SIG-M5 treated with dmso at 0.1 percent for 504 hours (cell line): ENCODE data around the gene RNF181.

Experiments
- DNase-seq: peaks from one replicate; lab custom pipeline; 2025; ENCODE audit not compliant: unreplicated experiment; lab: John Stamatoyannopoulos, UW

The RNF181 gene

DNA sequence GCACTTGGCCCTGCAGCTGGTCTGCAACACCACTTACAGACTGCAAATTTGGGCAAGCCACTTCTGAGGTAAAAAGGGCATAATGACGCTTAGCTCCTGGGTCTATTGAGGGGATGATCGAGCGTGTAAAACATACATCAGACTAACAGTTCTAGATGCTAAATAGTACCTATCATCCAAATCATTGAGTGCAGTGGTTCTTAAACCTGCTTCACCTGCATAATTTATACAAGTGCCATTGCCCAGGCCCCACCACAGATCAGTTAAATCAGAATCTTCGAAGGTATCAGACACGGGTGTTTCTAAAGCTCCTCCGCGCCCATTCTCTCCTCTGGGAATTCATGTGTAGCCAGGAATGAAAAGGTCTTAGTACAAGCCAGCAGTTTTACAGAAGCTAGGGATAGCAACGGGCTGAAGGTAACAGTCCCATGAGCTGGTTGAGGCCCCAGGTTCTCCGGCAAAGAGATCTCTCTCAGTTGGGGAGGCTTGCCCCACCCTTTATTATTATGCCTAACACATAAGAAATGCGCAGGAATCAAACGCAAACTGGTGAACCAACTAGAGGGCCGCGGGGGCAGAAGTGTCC lies 737 bp upstream of the RNF181 start:
- DNase-seq: no peak

DNA sequence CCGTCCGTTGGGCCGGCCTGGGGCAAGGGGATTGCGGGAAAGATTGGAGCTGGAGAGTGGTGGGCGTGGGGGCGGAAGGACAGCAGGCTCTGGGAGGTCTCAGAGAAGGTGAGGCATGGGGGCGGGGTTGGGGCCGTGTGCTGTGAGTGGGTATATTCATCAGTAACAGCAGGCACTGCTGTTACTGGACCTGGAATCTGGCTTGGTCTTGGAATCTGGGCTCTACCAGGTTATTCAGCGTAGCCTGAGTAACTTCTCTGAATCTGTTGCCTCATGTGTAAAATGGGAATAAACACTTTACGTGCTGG lies 435 bp downstream of the RNF181 start:
- DNase-seq: no peak

GRCh38 chr2:85596486-85597143 lies 1.1 kb downstream of the RNF181 start:
- no peak for DNase-seq

DNA sequence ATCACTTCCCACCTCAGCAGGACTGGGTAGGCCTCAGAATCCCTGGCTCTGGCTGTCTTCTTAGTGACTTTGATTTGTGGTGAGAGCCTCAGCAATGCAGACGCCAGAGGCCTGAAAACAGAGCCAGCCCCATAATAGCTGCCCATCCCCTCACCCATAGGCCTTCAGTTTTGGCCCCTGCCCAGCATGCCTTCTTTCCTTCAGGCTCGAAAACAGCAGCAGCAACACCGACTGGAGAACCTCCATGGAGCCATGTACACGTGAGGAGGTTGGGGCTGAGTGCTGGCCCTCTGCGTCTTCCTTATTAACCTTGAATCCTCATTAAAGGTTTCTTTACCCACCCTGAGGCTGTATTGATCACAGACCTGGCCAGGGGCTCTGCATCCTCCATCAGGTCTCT lies 1.7 kb downstream of the RNF181 start:
- no peak for DNase-seq

- DNase-seq: no peak
These were observed 3.2 kb downstream of the RNF181 start for GRCh38 chr2:85598594-85599340.

DNA sequence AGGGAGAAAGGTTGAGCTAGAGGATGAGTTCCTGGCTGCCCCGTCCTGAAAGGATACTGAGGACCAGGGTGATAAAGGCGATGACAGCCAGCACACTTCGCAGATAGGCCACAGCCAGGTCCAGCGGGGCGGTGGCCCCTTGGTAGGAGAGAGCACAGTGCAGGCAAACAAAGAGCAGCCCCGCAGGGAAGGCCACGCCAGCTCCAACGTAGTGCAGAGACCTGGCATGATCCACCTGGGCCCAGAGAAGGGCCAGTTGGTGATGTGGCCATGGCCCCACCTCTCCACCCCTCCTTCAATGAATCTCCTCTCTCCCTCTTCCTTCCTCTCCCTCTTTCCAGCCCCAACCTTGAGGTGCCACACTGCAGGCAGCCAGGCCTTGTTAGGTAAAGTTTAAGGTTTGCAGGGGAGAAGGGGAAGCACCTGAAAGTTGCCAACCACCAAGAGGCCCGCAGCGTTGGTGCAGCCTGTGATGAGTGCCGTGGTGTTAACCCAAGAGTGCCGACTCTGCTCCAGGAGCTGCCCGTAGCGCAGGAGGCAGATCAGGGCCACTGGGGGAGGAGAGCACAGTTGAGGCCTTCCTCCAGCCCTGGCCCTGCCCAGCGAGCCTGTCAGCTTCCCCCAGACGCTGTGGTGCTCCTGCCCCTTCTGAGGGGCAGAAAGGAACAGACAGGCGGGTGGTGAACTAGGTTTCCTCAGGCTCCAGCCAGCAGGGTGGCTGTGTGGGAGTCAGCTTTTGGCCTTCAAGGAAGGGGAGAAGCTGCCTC lies 4.1 kb downstream of the RNF181 start:
- DNase-seq: no peak

GRCh38 chr2:85600235-85600575 lies 4.7 kb downstream of the RNF181 start:
- DNase-seq: no peak

- DNase-seq: no peak
These were observed 5.6 kb downstream of the RNF181 start for GRCh38 chr2:85600951-85601770.

- DNase-seq: no peak
These were observed 6.4 kb downstream of the RNF181 start for GRCh38 chr2:85601771-85602475.

DNA sequence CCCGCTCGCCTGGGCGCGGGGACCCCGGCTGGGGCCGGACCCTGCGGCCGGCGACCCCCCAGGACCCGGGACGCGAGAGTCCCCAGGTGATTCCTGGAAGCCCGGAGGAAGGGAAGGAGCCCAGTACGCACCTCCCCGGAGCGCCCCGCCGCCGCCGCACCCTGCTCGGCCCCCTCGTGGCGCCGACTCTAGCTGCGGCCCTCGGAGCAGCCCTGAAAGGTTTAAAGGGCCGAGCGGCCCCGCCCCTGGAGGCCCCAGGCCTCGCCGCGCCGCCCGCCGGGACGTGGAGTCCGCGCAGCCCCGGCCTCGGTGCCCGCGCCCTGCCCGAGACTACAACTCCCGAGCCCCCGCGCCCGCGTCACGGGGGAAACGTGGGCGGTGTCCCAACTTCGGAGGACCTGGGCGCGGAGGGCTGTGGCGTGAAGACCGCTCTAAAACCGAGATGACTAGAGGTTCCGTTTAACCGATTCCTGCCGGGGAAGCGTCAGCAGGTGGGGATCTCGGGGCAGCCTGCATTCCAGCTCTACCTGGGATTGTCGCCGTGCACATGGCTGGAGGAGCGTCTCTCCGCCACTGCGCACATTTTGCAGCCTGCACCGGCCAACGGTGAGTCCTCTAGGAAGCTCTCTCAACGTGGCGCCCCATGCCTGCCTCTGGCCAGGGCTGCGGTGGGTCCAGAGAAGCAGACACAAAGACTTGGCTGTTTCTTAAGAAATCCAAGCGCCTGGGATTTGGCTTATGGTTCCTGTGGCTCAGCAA lies 7.1 kb downstream of the RNF181 start, which contains the start of gene TMEM150A:
Gene TMEM150A, minus strand, starts transcription at position 223 of the 759 bp plus-strand sequence. CDS start 750 bp downstream, outside the sequence.
- peak; percentile 90 for DNase-seq

- peak; percentile 57 for DNase-seq
These were observed 8.5 kb downstream of the RNF181 start for GRCh38 chr2:85604133-85604444.

DNA sequence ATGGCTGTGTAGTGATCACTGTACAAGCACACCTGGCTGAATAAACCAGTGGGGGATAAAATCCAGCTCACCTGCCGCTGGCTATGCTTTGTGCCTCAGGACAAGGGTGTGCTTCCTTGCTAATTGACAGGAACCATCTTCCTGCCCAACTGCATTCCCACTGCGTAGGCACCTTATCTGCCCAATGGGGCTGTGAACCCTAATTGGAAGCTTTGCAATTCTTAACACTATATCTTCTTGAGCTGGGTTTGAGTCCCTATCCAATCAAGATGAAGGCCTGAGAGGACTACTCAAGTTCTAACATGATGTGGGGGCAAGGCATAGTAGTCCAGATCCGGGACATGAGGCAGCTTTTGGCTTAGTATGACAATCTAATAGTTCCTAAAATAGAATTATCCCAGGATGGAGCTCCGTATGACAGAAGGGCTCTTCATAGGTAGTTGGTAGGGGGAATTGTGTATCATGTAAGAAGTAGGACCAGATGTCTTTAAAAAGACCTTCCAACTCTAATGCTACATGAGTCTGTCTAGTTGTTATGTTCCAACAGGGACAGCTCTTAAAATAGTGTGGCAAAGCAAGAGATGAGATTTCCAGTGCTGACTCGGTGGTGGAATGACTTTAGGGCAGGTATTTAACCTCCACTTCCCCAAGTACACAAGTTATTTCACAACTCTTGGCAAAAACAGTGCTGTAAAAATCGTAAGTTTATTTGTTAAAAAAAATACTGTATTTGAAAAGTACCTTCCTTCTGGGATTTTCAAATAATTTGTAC lies 9.2 kb downstream of the RNF181 start:
- DNase-seq: no peak

DNA sequence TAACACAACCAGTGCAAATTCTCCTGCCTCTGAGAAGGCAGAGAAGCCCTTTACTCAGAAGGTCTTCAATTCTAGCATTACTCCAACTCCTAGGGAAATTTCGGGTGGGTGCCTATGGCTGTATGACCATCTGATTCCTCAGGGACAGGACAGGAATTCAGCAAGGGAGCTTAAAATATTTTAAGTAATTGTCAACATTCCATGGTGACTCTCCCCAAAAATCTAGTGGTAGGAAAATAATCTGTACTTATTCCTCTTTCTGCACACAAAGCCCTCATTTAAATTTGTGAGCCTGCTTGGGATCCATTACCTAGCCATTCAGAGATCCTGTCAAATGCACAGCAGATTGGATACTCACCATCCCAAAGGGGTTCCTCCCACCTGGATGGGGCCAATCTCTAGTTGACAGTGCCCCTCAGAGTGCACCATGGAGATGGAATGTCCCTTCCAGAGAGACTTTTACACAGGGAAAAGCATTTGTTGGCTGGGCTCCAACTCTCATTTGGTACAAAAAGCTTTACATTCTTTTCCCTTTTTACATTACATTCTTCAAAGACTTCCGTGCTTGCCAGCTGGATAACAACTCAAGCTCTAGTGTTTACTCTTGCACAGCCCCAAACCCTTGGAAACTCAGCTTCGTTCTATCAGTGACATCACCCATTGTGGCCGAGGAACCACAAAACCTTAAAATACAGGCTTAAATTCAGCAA lies 10.0 kb downstream of the RNF181 start:
- DNase-seq: no peak

DNA sequence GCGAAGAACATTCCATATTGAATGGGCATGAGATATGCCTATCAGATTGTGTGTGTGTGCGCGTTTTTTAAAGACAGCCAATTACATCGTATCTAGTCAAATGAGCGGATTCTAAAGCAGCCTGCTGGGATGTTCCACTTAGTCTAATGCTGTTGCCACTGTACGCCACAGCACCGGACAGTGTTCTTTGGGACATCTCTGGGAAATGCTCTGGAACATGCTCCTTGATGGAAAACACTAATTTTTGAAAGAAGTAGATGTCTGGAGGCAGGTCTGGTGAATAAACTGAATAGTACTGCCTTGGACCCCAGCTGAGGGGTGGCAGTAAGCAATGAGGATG lies 10.5 kb downstream of the RNF181 start:
- no peak for DNase-seq

DNA sequence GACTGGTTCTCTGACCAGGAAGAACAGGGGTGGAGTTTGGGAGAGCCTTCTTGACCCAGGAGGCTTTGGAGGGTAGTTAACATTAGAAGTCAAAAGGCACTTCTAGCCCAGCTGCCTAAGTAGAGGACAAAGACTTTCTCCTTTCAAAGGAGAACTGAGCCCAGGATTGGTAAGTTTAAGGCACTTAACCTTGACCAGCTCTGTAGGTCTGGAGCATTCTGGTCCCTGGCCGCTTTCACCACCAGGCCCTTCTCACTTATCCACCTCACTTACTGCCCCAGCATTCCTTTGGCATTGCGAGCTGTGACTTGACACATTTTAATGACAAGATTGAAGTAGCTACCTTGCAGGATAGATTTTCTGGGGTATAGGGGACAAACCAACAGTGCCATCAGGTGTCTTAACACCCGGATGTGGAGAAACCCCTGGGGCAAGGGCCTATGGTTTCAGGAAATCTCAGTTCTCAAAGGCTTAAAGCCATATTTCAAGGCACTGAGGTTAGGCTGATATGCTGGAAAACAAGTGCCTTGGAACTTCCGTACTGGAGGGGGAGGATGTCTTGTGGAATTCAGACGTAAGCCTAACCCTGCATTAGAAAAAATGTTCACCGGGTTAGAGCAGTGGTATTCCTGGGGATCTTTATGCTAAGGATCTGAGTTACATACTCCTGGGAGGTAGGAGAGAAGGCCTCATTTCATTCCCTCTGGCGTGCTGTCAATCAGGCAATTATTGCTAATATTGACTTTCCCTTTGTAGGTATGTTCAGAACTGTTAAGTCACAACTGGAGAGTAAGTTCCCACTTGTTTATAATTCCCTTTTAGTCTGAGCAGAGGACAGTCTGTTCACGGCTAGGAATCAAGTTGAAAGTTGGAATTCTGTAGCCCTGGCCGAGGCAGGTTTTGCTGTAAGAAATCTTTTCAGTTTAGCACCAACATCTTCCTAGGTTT lies 12.0 kb downstream of the RNF181 start:
- no peak for DNase-seq

GRCh38 chr2:85611217-85611704 lies 15.7 kb downstream of the RNF181 start:
- DNase-seq: no peak
